MM.1S (cell line): Measurements from ENCODE around the gene EFCAB14.

Experiments
- CTCF ChIP-seq: fragments of 300-600 bp; sonication (generic); IDR thresholded peaks from 2 replicates; pipeline ENCODE4 v1.5.1; 2016; ENCODE audit warnings: antibody characterized with exemption, low read length, mixed read lengths
- EZH2 ChIP-seq: fragments of 300-600 bp; sonication (generic); optimal IDR thresholded peaks from 2 replicates; pipeline ENCODE3; 2017; ENCODE audit warnings: low read depth, mild to moderate bottlenecking, antibody characterized with exemption, low read length, mixed read lengths
- EZH2phosphoT487 ChIP-seq: fragments of 300-600 bp; sonication (generic); IDR thresholded peaks from 2 replicates; pipeline ENCODE4 v1.6.1; 2018; ENCODE audit warnings: antibody characterized with exemption, low read length

- TF ChIP-seq CTCF (no peak), EZH2 (no peak), EZH2phosphoT487 (no peak)
Measured at GRCh38 chr1:46646331-46646730, 72.6 kb downstream of the EFCAB14 start.
